ENCODE data around the gene NMT1.

GRCh38 chr17:45011767-45012166 lies 49.4 kb upstream of the NMT1 start:
- no peak for TF ChIP-seq POLR2AphosphoS5 (IDR thresholded peaks at IDR 0.05)
- TF ChIP-seq, protein P1, sequence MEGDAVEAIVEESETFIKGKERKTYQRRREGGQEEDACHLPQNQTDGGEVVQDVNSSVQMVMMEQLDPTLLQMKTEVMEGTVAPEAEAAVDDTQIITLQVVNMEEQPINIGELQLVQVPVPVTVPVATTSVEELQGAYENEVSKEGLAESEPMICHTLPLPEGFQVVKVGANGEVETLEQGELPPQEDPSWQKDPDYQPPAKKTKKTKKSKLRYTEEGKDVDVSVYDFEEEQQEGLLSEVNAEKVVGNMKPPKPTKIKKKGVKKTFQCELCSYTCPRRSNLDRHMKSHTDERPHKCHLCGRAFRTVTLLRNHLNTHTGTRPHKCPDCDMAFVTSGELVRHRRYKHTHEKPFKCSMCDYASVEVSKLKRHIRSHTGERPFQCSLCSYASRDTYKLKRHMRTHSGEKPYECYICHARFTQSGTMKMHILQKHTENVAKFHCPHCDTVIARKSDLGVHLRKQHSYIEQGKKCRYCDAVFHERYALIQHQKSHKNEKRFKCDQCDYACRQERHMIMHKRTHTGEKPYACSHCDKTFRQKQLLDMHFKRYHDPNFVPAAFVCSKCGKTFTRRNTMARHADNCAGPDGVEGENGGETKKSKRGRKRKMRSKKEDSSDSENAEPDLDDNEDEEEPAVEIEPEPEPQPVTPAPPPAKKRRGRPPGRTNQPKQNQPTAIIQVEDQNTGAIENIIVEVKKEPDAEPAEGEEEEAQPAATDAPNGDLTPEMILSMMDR (IDR thresholded peaks at IDR 0.05): no peak
